ENCODE data around the gene RNASEH2C. TPM values are rescaled to one million over a fixed set of nuclear protein-coding genes. Genes with fewer than 3 reads are reported as not detected.
A peak's percentile ranks its signal among the peaks of the same experiment; 100 is the strongest.

Gene RNASEH2C
- total RNA-seq, 1 experiment from 2014 or later: 31.8 TPM

DNA sequence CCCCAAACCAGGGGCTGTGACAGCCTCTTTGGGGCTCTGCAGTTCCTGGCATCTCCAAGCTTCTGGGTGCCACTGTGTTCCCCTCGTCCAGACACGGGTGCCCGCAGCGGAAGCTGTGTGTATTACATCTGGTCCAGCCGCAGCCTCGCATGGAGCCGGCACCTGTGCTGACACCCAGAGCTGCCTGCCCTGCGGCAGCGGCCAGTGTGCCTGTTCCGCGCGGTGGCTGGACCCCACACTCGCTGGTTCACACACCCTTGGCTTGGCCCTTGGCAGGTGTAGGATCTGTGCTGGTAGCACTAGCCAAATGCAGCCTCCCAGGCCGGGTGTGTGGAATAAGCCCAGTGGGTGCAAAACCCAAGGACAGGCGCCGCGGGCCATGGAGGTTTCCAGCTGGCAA lies 24.5 kb upstream of the RNASEH2C start:
- Histone ChIP-seq H3K79me2 (ENCODE audit: low read depth) (no peaks in the 10 kb centered on the region), H3K27me3 (ENCODE audit: insufficient read depth, low read depth) (peaks cover 17% of the 10 kb centered on the region), H3K36me3 (ENCODE audit: low read depth) (no peaks in the 10 kb centered on the region), H3K27ac (no peak overlapping the region), H3K9me2 (ENCODE audit: insufficient read depth) (no peaks in the 10 kb centered on the region; the same call in 1 of the 2 replicates), H3K4me2 (no peak overlapping the region), H3K9me3 (ENCODE audit: insufficient read depth, low read depth) (no peaks in the 10 kb centered on the region), H4K20me1 (ENCODE audit: insufficient read depth) (no peaks in the 10 kb centered on the region), H3K4me1 (replicated peaks; ENCODE audit: insufficient read depth) (0 out of 2 replicates have a peak, but pooled peaks cover 4% of the 10 kb centered on the region), H3K4me3 (no peak overlapping the region), H2AFZ (no peak overlapping the region), H3F3A (ENCODE audit: insufficient read depth, low read depth) (peaks cover 4% of the 10 kb centered on the region; the same call in 1 of the 2 replicates)
- TF ChIP-seq EZH2 (IDR thresholded peaks at IDR 0.05; ENCODE audit: low read depth) (no peak), CTCF (conservative IDR thresholded peaks at IDR 0.05) (no peak)
- POLR2A ChIA-PET (ENCODE audit: unreplicated experiment): interaction anchor here (0.6 kb wide), 1 partner anchor 162 kb away, joined by 3 read pairs; no protein-coding TSS in a partner anchor
- intact Hi-C loops (cut with micrococcal nuclease; ENCODE audit: unreplicated experiment): loop anchor here (2.0 kb wide), 1 partner anchor 72 kb away; no protein-coding TSS in a partner anchor
- BruUV-seq (replicated peaks): no TSS peak
- CTCF ChIA-PET: interaction anchor here (0.7 to 1.0 kb wide), 2 partner anchors 25 to 33 kb away, joined by 6 to 9 read pairs; partner anchors contain the start of gene KAT5
- DNase-seq: no peak

- Histone ChIP-seq H3K27me3 (ENCODE audit: insufficient read depth, low read depth) (peaks cover 13% of the 10 kb centered on the region; the same call in 1 of the 2 replicates), H3K36me3 (ENCODE audit: low read depth) (no peaks in the 10 kb centered on the region), H2AFZ (no peak overlapping the region; the same call in 1 of the 2 replicates), H3F3A (ENCODE audit: insufficient read depth, low read depth) (peaks cover 4% of the 10 kb centered on the region; the same call in 1 of the 2 replicates), H3K4me3 (no peak overlapping the region), H3K27ac (no peak overlapping the region), H3K4me2 (peak overlapping the region; percentile 46), H3K9me3 (ENCODE audit: insufficient read depth, low read depth) (no peaks in the 10 kb centered on the region), H3K4me1 (replicated peaks; ENCODE audit: insufficient read depth) (0 out of 2 replicates have a peak, but pooled peaks cover 4% of the 10 kb centered on the region), H3K79me2 (ENCODE audit: low read depth) (no peaks in the 10 kb centered on the region), H4K20me1 (ENCODE audit: insufficient read depth) (no peaks in the 10 kb centered on the region), H3K9me2 (ENCODE audit: insufficient read depth) (no peaks in the 10 kb centered on the region; the same call in 1 of the 2 replicates)
- intact Hi-C loops (cut with micrococcal nuclease; ENCODE audit: unreplicated experiment): loop anchor here (2.0 kb wide), 1 partner anchor 72 kb away; no protein-coding TSS in a partner anchor
- no peak for DNase-seq
- CTCF ChIA-PET: interaction anchor here (0.7 to 1.0 kb wide), 2 partner anchors 25 to 32 kb away, joined by 6 to 9 read pairs; partner anchors contain the start of gene KAT5
- TF ChIP-seq EZH2 (IDR thresholded peaks at IDR 0.05; ENCODE audit: low read depth) (no peak), CTCF (conservative IDR thresholded peaks at IDR 0.05) (peak; percentile 4; the same call in 1 of the 2 replicates)
- no TSS peak for BruUV-seq (replicated peaks)
- POLR2A ChIA-PET (ENCODE audit: unreplicated experiment): interaction anchor here (0.6 kb wide), 1 partner anchor 162 kb away, joined by 3 read pairs; no protein-coding TSS in a partner anchor
Observed at GRCh38 chr11:65744699-65745042, 24.1 kb upstream of the RNASEH2C start.

DNA sequence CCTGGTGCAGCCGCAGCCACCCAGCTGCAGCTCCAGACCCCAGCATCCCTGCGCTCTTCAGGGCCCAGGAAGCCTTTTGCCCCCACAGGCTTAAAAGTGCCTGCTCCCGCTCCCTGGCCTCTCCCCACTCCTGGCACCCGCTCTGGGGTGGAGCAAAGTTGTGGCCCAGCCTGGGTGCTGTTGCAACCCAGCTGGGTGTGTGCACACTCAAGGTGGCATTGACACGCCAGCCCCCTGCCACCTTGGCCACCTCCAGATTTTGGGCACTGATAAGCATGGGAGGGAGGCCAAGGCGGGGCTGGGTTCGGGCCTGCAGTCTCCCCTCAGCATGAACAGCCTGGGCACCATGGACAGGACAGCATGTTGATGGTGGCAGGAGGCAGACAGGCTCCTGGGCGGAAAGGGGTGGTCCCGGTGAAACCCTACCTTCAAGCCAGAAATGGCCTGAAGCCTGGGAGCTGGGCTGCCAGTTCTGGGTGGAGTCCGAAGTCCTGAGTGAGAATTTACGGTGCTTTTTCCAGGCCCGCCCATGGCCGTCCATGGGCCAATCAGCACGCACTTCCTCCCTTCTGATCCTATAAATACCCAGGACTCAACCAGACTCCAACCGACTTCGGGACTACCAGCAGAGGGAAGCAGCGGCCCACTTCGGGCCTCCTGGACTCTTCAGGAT lies 23.6 kb upstream of the RNASEH2C start:
- no peaks in the 10 kb centered on the region for H3K79me2 ChIP-seq (ENCODE audit: low read depth)
- peak; percentile 28 to 72 for DNase-seq
- intact Hi-C loops (cut with micrococcal nuclease; ENCODE audit: unreplicated experiment): loop anchor here (2.0 kb wide), 1 partner anchor 73 kb away; no protein-coding TSS in a partner anchor

More for the DNA sequence above, 23.6 kb upstream of the RNASEH2C start:
- Histone ChIP-seq H3F3A (ENCODE audit: insufficient read depth, low read depth) (peaks cover 4% of the 10 kb centered on the region; the same call in 1 of the 2 replicates), H3K27ac (no peak overlapping the region), H3K9me3 (ENCODE audit: insufficient read depth, low read depth) (no peaks in the 10 kb centered on the region), H3K9me2 (ENCODE audit: insufficient read depth) (no peaks in the 10 kb centered on the region; the same call in 1 of the 2 replicates), H3K36me3 (ENCODE audit: low read depth) (no peaks in the 10 kb centered on the region), H3K4me2 (peak overlapping the region; percentile 46), H2AFZ (no peak overlapping the region; the same call in 1 of the 2 replicates), H3K4me1 (replicated peaks; ENCODE audit: insufficient read depth) (0 out of 2 replicates have a peak, but pooled peaks cover 4% of the 10 kb centered on the region), H3K4me3 (no peak overlapping the region), H4K20me1 (ENCODE audit: insufficient read depth) (no peaks in the 10 kb centered on the region), H3K27me3 (ENCODE audit: insufficient read depth, low read depth) (peaks cover 8% of the 10 kb centered on the region; the same call in 1 of the 2 replicates)
- TF ChIP-seq CTCF (conservative IDR thresholded peaks at IDR 0.05) (peak; percentile 81), EZH2 (IDR thresholded peaks at IDR 0.05; ENCODE audit: low read depth) (no peak)
- BruUV-seq (replicated peaks): no TSS peak
- ChIA-PET CTCF (interaction anchor here (0.7 to 1.0 kb wide), 3 partner anchors 25 to 258 kb away, joined by 3 to 9 read pairs (median 6); partner anchors contain the start of genes BANF1, EIF1AD and KAT5), POLR2A (ENCODE audit: unreplicated experiment) (interaction anchor here (0.6 kb wide), 1 partner anchor 163 kb away, joined by 3 read pairs; no protein-coding TSS in a partner anchor)

Data from PC-9 (cell line).